NT2/D1 (cell line): Measurements from ENCODE around the gene ANKRD13A.
"Not testable (repeated sequence)": the region's sequence is repeated elsewhere in the genome, so short reads cannot be mapped to it uniquely, and the experiment has no call there.

Experiments
- YY1 ChIP-seq: IDR thresholded peaks from 2 replicates; pipeline ENCODE4 v1.6.1; 2011; ENCODE audit not compliant: insufficient read length, insufficient read depth
- ZNF274 ChIP-seq: IDR thresholded peaks from 2 replicates; pipeline ENCODE4 v1.6.1; 2011; ENCODE audit warnings: mild to moderate bottlenecking, low read depth, low read length

DNA sequence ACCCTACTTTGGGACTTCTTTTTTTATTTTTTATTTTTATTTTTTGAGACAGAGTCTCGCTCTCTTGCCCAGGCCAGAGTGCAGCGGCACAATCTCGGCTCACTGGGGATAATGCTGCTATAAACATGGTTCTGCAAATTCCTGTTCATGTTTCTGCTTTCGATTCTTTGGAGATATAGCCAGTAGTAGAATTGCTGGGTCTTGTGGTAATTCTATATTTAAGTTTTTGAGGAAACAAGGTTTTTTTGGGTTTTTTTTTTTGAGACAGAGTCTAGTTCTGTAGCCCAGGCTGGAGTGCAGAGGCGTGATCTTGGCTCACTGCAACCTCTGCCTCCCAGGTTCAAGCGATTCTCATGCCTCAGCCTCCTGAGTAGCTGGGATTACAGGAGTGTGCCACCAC lies 89.0 kb downstream of the ANKRD13A start:
- not testable (repeated sequence) for TF ChIP-seq ZNF274, YY1
